Aorta (tissue), 5 donors: Measurements from ENCODE around the gene SLC39A6. TPM values are rescaled to one million over a fixed set of nuclear protein-coding genes. Genes with fewer than 3 reads are reported as not detected.
"Not testable (repeated sequence)": the region's sequence is repeated elsewhere in the genome, so short reads cannot be mapped to it uniquely, and the experiment has no call there.

Source experiments
- ATAC-seq: fragments of 200-7000 bp; cut with Tn5 transposase; one replicate; pipeline ENCODE4 v1.9.1; 2022; ENCODE audit warnings: moderate library complexity; ENCODE audit not compliant: low FRiP score
- DNase-seq, 2 donors: peaks; one replicate each; pipeline ENCODE4 v3.0.0-alpha.2; 2020
- H3K27ac ChIP-seq, 2 donors: one replicate each; pipeline ENCODE4 v1.5.1; 2013; ENCODE audit warnings: low read length in 2 of 2, mild to moderate bottlenecking in 2 of 2, moderate library complexity in 2 of 2, control low read depth in 1 of 2, inconsistent platforms in 1 of 2, low read depth in 1 of 2
- H3K27me3 ChIP-seq, 2 donors: one replicate each; pipeline ENCODE4 v1.6.1; 2013; ENCODE audit warnings: control low read depth in 1 of 2, low read length in 1 of 2, mild to moderate bottlenecking in 1 of 2, moderate library complexity in 1 of 2; ENCODE audit not compliant: insufficient read depth in 2 of 2, control insufficient read depth in 1 of 2
- H3K36me3 ChIP-seq, 2 donors: one replicate each; pipeline ENCODE4 v1.6.1; 2013; ENCODE audit warnings: control low read depth in 1 of 2, low read length in 1 of 2, mild to moderate bottlenecking in 1 of 2; ENCODE audit not compliant: insufficient read depth in 2 of 2, control insufficient read depth in 1 of 2
- H3K4me1 ChIP-seq, 2 donors: one replicate each; pipeline ENCODE4 v1.6.1; 2013; ENCODE audit warnings: low read length in 2 of 2, control low read depth in 1 of 2, mild to moderate bottlenecking in 1 of 2, moderate library complexity in 1 of 2; ENCODE audit not compliant: insufficient read depth in 2 of 2, control insufficient read depth in 1 of 2
- H3K4me3 ChIP-seq, 2 donors: one replicate each; pipeline ENCODE4 v1.5.1; 2013; ENCODE audit warnings: low read length in 2 of 2, control low read depth in 1 of 2, mild to moderate bottlenecking in 1 of 2
- H3K9me3 ChIP-seq: one replicate; pipeline ENCODE4 v1.6.1; 2013; ENCODE audit warnings: mild to moderate bottlenecking, low read length; ENCODE audit not compliant: control insufficient read depth
- WGBS, 2 donors: extraction: QIAGEN DNeasy Blood & Tissue Kit; methylation state at CpG; one replicate each; pipeline ENCODE4 v1.1.7; 2013; 5-methylcytosine and 5-hydroxymethylcytosine counted together
- intact Hi-C, 2 donors: fragments of 100-400 bp; cut with DNase I; formaldehyde crosslinking; loops; one replicate each; pipeline versions ENCODE4 v1.14.2 to v1.15.0; 2022
- polyA plus RNA-seq, 2 donors: library from polyadenylated mRNA; stranded (reverse); fragments of 200-250 nt; gene quantifications; one replicate each; pipeline ENCODE4 v1.2.3, GENCODE V29; 2013
- total RNA-seq, 2 donors: library from RNA; stranded (reverse); fragmentation: NEBNext Ultra II Directional; extraction: Animal tissue kit (Norgen Biotek cat#: 25700); gene quantifications; one replicate each; pipeline ENCODE4 v1.2.1, GENCODE V29; 2021
- donor health status: healthy with polysubstance abuse.
- donor health status: Bipolar disorder and iron deficiency.
- donor health status: DM: no; HTN: no; CAD: no.
- donor health status: DM: no; HTN: no; CAD: no.
- donor health status: DM: yes; HTN: yes; CAD: no.

SLC39A6 gene
- total and polyA plus RNA-seq, 4 donors: 21.6 to 39.4 (median 28.4) TPM

- H3K9me3 ChIP-seq: no peaks in the 10 kb centered on the region
- H3K27ac ChIP-seq: no peak overlapping the region
- no peaks in the 10 kb centered on the region for H3K4me1 ChIP-seq
- no peaks in the 10 kb centered on the region for H3K36me3 ChIP-seq
- 82 to 87% methylated on average over 4 of the region's 4 CpGs for WGBS, 2 donors
- H3K4me3 ChIP-seq: no peak overlapping the region
- intact Hi-C loops: no loop called here
- DNase-seq: no peak
- no peak for ATAC-seq
- H3K27me3 ChIP-seq: no peaks in the 10 kb centered on the region
Observed at GRCh38 chr18:36085195-36085594, 43.9 kb downstream of the SLC39A6 start.

- ATAC-seq: no peak
- DNase-seq: no peak
- H3K4me3 ChIP-seq: no peak overlapping the region
- H3K4me1 ChIP-seq: no peaks in the 10 kb centered on the region
- intact Hi-C loops: no loop called here
- no peaks in the 10 kb centered on the region for H3K36me3 ChIP-seq
- 76 to 86% methylated on average over 2 of the region's 2 CpGs for WGBS, 2 donors
- H3K27me3 ChIP-seq: no peaks in the 10 kb centered on the region
- peaks cover 2% of the 10 kb centered on the region for H3K9me3 ChIP-seq
- H3K27ac ChIP-seq: no peak overlapping the region
Observed at GRCh38 chr18:36083729-36084128, 45.4 kb downstream of the SLC39A6 start.

DNA sequence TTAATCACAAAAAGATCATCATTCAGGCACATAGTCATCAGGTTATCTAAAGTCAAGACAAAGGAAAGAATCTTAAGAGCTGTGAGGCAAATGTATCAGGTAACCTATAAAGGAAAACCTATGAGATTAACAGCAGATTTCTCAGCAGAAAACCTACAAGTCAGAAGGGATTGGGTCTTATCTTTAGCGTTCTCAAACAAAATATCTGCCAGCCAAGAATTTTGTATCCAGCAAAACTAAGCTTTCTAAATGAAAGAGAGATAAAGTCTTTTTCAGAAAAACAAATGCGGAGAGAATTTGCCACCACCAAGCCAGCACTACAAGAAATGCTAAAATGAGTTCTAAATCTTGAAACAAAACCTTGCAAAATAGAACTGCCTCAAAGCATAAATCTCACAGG, 48.0 kb downstream of the SLC39A6 start:
- DNase-seq, intact Hi-C loops, H3K36me3 ChIP-seq, H3K27me3 ChIP-seq, H3K27ac ChIP-seq, H3K9me3 ChIP-seq, ATAC-seq, H3K4me3 ChIP-seq, H3K4me1 ChIP-seq: not testable (repeated sequence)
- WGBS, 2 donors: 82 to 87% methylated on average over 2 of the region's 2 CpGs

DNA sequence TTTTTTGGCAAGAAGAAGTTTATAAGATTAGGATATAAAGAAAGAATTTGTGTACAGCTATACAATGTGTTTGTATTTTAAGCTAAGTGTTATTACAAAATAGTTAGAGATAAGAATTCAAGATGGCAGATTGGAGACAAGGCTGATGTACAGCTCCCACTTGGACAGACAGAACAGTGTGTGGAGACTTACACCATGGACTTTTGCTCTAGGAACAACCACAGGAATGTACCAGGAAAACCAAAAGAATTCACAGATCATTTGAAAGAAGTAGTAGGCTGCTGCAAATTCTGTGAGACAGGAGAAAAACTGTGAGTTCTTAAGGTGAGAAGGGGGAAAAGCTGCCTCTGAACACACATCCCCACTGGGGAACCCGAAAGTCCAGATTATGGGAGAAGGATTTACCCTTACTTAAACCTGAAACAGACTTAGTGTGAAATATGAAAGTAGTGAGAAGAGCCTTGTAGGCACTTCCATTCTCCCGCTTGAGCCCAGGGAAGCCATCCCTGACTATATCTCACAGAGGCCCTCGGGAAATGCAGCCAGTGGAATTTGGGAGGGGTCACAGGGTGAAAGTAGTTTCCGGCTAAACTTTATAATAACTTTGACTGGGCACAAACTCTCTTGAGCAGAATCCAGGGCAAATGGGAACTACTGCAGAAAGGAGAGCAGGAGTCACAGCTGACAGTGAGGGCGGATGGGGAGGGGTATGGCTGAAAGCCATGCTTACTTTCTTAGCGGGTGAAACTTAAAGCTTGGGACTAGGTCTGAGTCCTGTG, 50.2 kb downstream of the SLC39A6 start:
- intact Hi-C loops: no loop called here
- no peak for ATAC-seq
- no peak for DNase-seq
- Histone ChIP-seq H3K27ac (no peak overlapping the region), H3K36me3 (no peaks in the 10 kb centered on the region), H3K4me1 (no peaks in the 10 kb centered on the region), H3K4me3 (no peak overlapping the region), H3K9me3 (peaks cover 2% of the 10 kb centered on the region), H3K27me3 (no peaks in the 10 kb centered on the region)
- WGBS, 2 donors: 50 to 69% methylated on average over 6 of the region's 6 CpGs

- H3K9me3 ChIP-seq, H3K27ac ChIP-seq, H3K27me3 ChIP-seq, ATAC-seq, H3K36me3 ChIP-seq, H3K4me1 ChIP-seq, intact Hi-C loops, DNase-seq, H3K4me3 ChIP-seq: not testable (repeated sequence)
- WGBS, 2 donors: 96 to 100% methylated on average over 2 to 25 of the region's 27 CpGs
Observed at GRCh38 chr18:36077764-36078163, 51.4 kb downstream of the SLC39A6 start.

DNA sequence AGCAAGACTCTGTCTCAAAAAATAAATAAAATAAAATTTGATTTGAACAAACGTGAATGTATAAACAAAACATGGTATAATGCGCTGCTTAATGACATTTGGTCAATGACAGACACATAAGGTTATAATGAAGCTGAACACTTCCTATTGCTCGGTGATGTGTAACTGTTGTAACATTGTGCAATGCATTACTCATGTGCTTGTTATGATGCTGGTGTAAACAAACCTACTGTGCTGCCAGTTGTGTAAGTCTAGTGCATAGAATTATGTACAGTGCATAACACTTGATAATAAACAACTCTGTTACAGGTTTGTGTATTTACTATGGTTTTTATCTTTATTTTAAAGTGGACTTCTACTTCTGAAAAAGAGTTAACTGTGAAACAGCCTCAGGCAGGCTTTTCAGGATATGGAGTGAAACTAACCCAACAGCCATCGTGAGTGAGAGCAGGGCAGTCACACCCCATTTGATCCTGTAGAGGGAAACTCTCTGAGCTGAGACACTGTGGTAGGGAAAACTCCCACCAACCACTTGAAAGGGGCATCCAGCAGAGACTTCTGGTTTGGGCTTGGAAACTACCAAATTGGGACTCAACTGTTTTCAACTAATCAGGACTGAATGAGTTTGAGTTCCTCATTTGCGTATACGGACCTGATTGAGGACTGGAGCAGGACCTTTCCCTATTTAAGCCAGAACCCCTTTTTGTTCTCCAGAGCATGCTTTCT, 53.1 kb downstream of the SLC39A6 start:
- no peaks in the 10 kb centered on the region for H3K36me3 ChIP-seq
- intact Hi-C loops: no loop called here
- 69 to 70% methylated on average over 6 of the region's 6 CpGs for WGBS, 2 donors

DNA sequence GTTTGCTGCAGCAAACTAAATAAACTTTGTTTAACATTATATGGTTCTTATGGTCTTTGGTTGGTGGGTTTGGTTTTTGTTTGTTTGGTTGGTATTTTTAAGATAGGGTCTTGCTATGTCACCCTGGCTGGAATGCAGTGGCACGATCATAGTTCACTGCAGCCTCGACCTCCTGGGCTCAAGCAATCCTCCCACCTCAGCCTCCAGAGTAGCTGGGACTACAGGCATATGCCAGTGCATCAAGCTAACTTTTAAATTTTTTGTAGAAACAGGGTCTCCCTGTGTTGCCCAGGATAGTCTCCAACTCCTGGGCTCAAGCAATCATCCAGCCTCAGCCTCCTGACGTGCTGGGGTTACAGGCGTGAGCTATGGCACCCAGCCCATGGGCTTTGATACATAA, 54.7 kb downstream of the SLC39A6 start:
- Histone ChIP-seq H3K9me3 (no peaks in the 10 kb centered on the region), H3K4me3 (no peak overlapping the region), H3K27me3 (peaks cover 0 to 2% of the 10 kb centered on the region in 2 donors), H3K4me1 (no peaks in the 10 kb centered on the region), H3K27ac (no peak overlapping the region), H3K36me3 (no peaks in the 10 kb centered on the region)
- no peak for DNase-seq
- no peak for ATAC-seq
- 67 to 72% methylated on average over 4 of the region's 4 CpGs for WGBS, 2 donors
- intact Hi-C loops: no loop called here

More for the DNA sequence above, 53.1 kb downstream of the SLC39A6 start:
- H3K27ac ChIP-seq: no peak overlapping the region
- H3K27me3 ChIP-seq: peaks cover 0 to 2% of the 10 kb centered on the region in 2 donors
- no peak overlapping the region for H3K4me3 ChIP-seq
- peaks cover 2% of the 10 kb centered on the region for H3K9me3 ChIP-seq
- DNase-seq (no peak), ATAC-seq (no peak)
- H3K4me1 ChIP-seq: no peaks in the 10 kb centered on the region

DNA sequence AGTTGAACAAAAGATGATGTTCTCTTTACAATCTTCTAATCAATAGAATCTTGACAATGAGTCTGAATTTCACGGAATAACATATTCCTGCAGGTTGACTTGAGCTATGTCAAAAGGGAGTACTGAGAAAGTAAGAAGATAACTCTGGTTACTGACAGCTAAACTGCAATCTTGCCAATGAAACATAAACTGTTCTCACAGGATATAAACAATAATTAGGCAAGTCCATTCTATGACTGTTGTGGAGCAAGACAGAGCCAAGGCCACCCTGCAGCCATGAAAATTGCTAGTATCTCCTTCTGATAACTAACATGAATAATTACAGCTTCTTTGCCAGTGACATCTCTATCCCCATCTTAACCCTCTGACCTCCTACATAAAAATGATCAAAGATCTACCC, 55.5 kb downstream of the SLC39A6 start:
- Histone ChIP-seq H3K27ac (no peak overlapping the region), H3K4me3 (no peak overlapping the region), H3K9me3 (no peaks in the 10 kb centered on the region), H3K4me1 (no peaks in the 10 kb centered on the region), H3K36me3 (no peaks in the 10 kb centered on the region), H3K27me3 (peaks cover 0 to 2% of the 10 kb centered on the region in 2 donors)
- intact Hi-C loops: no loop called here
- ATAC-seq (no peak), DNase-seq (no peak)
- 82 to 86% methylated on average over 1 of the region's 1 CpG for WGBS, 2 donors

DNA sequence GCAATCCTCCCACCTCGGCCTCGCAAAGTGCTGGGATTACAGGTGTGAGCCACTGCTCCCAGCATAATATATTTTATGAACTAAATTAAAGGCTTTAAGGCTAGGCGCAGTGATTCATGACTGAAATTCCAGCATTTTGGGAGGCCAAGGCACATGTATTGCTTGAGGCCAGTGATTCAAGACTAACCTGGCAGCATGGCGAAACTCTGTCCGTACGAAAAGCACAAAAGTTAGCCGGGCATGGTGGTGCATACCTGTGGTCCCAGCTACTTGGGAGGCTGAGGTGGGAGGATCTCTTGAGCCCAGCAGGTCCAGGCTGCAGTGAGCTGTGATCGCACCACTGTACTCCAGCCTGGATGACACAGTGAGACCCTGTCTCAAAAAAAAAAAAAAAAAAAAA, 56.7 kb downstream of the SLC39A6 start:
- DNase-seq, H3K27me3 ChIP-seq, intact Hi-C loops, H3K4me3 ChIP-seq, ATAC-seq, H3K36me3 ChIP-seq, H3K9me3 ChIP-seq, H3K27ac ChIP-seq, H3K4me1 ChIP-seq: not testable (repeated sequence)
- WGBS, 2 donors: 93 to 94% methylated on average over 8 of the region's 8 CpGs
